ENCODE measurements around the gene MAP3K4. TPM values are rescaled to one million over a fixed set of nuclear protein-coding genes. Genes with fewer than 3 reads are reported as not detected.

The MAP3K4 gene, protein sequence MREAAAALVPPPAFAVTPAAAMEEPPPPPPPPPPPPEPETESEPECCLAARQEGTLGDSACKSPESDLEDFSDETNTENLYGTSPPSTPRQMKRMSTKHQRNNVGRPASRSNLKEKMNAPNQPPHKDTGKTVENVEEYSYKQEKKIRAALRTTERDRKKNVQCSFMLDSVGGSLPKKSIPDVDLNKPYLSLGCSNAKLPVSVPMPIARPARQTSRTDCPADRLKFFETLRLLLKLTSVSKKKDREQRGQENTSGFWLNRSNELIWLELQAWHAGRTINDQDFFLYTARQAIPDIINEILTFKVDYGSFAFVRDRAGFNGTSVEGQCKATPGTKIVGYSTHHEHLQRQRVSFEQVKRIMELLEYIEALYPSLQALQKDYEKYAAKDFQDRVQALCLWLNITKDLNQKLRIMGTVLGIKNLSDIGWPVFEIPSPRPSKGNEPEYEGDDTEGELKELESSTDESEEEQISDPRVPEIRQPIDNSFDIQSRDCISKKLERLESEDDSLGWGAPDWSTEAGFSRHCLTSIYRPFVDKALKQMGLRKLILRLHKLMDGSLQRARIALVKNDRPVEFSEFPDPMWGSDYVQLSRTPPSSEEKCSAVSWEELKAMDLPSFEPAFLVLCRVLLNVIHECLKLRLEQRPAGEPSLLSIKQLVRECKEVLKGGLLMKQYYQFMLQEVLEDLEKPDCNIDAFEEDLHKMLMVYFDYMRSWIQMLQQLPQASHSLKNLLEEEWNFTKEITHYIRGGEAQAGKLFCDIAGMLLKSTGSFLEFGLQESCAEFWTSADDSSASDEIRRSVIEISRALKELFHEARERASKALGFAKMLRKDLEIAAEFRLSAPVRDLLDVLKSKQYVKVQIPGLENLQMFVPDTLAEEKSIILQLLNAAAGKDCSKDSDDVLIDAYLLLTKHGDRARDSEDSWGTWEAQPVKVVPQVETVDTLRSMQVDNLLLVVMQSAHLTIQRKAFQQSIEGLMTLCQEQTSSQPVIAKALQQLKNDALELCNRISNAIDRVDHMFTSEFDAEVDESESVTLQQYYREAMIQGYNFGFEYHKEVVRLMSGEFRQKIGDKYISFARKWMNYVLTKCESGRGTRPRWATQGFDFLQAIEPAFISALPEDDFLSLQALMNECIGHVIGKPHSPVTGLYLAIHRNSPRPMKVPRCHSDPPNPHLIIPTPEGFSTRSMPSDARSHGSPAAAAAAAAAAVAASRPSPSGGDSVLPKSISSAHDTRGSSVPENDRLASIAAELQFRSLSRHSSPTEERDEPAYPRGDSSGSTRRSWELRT (N-terminal part only)
- 22.4 and 29.9 TPM in 2 replicates for total RNA-seq (2014; rRNA removed; shearing (Covaris generic); ENCODE audit: low replicate concordance)

DNA sequence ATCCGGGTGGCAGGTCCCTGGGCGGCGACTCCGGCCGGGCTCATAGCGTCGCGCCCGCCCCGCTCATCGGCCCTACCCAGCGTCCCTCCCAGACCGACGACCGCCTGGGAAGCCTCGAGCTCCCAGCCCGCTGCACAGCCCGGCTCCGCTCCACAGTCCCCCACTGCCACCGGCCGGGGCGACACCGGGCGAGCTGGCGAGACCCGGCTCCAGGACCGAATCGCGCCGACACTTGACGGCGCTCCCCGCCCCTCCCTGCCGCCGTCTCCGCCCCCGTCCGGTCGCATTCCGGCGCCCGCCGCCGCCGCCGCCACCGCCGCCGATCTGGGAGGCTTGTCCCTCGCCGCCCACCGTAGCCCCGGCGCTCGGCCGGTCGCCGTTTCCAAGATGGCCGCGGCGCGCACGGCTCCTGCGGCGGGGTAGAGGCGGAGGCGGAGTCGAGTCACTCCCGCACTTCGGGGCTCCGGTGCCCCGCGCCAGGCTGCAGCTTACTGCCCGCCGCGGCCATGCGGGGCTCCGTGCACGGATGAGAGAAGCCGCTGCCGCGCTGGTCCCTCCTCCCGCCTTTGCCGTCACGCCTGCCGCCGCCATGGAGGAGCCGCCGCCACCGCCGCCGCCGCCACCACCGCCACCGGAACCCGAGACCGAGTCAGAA lies at the start of gene MAP3K4:
MAP3K4 (plus strand) TSS at position 364 of the 655 bp plus-strand sequence; CDS start at position 527, 163 bp downstream.
- Histone ChIP-seq H4K20me1 (ENCODE audit: insufficient read depth, low read depth, low read length) (peaks cover 28% of the 10 kb centered on the region), H2AFZ (ENCODE audit: low read length) (peak within 1 kb of the TSS; percentile 100), H3K27ac (ENCODE audit: low read length) (no peak within 1 kb of the TSS), H3K4me3 (ENCODE audit: low read length) (peak within 1 kb of the TSS; percentile 82), H3K27me3 (ENCODE audit: low read length) (no peaks in the 10 kb centered on the region; the same call in 1 of the 2 replicates), H3K4me1 (ENCODE audit: low read length) (peaks cover 15% of the 10 kb centered on the region), H3K9ac (ENCODE audit: low read length) (peak within 1 kb of the TSS; percentile 83), H3K79me2 (ENCODE audit: low read length) (peaks cover 10% of the 10 kb centered on the region), H3K9me3 (ENCODE audit: low read length) (no peaks in the 10 kb centered on the region), H3K36me3 (ENCODE audit: insufficient read depth, low read length) (no peaks in the 10 kb centered on the region), H3K9me2 (replicated peaks; ENCODE audit: insufficient read depth, low read length) (no peaks in the 10 kb centered on the region), H3K4me2 (ENCODE audit: low read depth, low read length, poor library complexity, severe bottlenecking) (peak within 1 kb of the TSS; percentile 92)
- DNase-seq, result peak; percentile 88

DNA sequence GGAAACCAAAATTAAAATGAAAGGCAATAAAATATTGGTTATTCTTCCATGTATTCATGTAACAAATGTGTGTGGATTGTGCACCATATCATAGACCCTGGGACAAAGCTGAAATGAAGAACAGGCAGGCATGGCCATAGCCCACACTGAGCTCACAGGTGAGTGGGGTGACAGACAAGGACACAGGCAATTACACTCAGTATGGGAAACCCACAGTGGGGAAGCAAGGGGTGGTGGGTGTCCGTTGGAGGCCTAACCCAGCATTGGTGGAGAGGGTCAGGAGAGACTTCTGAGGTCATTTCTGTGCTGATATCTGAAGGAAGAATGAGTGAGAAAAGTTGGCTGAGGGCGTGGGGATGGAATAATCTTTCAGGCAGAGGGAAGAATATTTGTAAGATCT lies 47.6 kb upstream of the MAP3K4 start:
- Histone ChIP-seq H2AFZ (ENCODE audit: low read length) (no peak overlapping the region), H3K4me2 (ENCODE audit: low read depth, low read length, poor library complexity, severe bottlenecking) (no peak overlapping the region), H3K9me3 (ENCODE audit: low read length) (no peaks in the 10 kb centered on the region), H3K79me2 (ENCODE audit: low read length) (no peaks in the 10 kb centered on the region), H3K9me2 (replicated peaks; ENCODE audit: insufficient read depth, low read length) (no peaks in the 10 kb centered on the region), H3K4me1 (ENCODE audit: low read length) (no peaks in the 10 kb centered on the region), H3K4me3 (ENCODE audit: low read length) (no peak overlapping the region), H4K20me1 (ENCODE audit: insufficient read depth, low read depth, low read length) (no peaks in the 10 kb centered on the region), H3K36me3 (ENCODE audit: insufficient read depth, low read length) (no peaks in the 10 kb centered on the region), H3K27ac (ENCODE audit: low read length) (no peak overlapping the region), H3K9ac (ENCODE audit: low read length) (no peak overlapping the region), H3K27me3 (ENCODE audit: low read length) (peaks cover 3% of the 10 kb centered on the region; the same call in 1 of the 2 replicates)
- DNase-seq, result no peak

DNA sequence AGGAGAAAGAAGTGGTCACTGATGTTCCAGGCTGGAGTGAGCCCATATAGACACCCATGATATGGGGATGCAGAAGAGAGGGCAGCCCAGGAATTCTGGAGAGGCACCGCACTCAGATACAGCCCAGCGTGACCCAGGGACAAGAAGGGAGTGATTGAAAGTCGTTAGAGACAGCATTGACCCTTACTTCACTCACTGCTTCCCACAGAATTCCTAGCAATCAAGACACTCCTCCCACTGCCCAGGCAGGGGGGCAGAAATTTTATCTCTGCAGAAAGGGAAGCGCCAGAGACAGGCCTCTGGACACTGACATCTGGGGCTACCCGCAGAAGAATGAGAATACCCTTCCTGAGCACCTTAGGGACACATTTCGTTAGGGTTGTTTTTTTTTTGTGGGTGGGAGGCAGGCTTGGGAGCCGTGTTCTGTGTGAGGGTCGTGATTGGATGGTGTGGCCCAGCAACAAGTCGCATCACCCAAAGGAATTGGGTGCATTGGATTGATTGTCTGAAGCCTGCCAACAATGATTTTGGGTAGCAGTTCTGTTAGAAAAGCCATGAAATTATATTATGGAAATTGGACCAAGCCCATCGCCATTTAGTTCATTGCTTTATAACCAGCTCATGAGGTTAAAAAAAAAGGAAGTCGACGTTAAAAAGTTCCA lies 45.9 kb upstream of the MAP3K4 start:
- Histone ChIP-seq H3K9ac (ENCODE audit: low read length) (no peak overlapping the region), H3K27me3 (ENCODE audit: low read length) (peaks cover 3% of the 10 kb centered on the region; the same call in 1 of the 2 replicates), H3K4me1 (ENCODE audit: low read length) (no peaks in the 10 kb centered on the region), H3K36me3 (ENCODE audit: insufficient read depth, low read length) (no peaks in the 10 kb centered on the region), H3K4me2 (ENCODE audit: low read depth, low read length, poor library complexity, severe bottlenecking) (no peak overlapping the region), H2AFZ (ENCODE audit: low read length) (no peak overlapping the region), H3K79me2 (ENCODE audit: low read length) (no peaks in the 10 kb centered on the region), H3K9me2 (replicated peaks; ENCODE audit: insufficient read depth, low read length) (no peaks in the 10 kb centered on the region), H4K20me1 (ENCODE audit: insufficient read depth, low read depth, low read length) (no peaks in the 10 kb centered on the region), H3K4me3 (ENCODE audit: low read length) (no peak overlapping the region), H3K9me3 (ENCODE audit: low read length) (no peaks in the 10 kb centered on the region), H3K27ac (ENCODE audit: low read length) (no peak overlapping the region)
- no peak for DNase-seq

DNA sequence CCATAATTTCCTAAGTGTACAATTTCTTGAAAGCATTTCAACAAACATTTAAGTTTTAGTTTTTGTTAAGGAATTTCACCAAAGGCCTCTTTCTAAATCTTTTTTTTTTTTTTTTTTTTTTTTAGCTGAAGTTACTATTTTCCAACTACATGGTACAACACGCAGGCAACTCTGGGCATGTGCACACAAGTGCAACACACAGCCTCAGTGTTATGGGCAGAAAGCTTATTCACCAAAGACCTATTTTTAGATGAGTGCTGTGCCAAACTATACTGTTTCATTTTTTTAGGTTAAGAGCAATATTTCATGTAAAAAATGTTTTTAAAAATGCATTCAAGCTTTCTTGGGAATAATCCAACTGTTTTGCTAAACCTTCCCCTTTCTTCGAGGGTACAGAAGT lies 42.0 kb upstream of the MAP3K4 start:
- Histone ChIP-seq H3K27ac (ENCODE audit: low read length) (no peak overlapping the region), H4K20me1 (ENCODE audit: insufficient read depth, low read depth, low read length) (no peaks in the 10 kb centered on the region), H3K9me2 (replicated peaks; ENCODE audit: insufficient read depth, low read length) (no peaks in the 10 kb centered on the region), H3K4me3 (ENCODE audit: low read length) (no peak overlapping the region), H3K4me1 (ENCODE audit: low read length) (no peaks in the 10 kb centered on the region), H3K4me2 (ENCODE audit: low read depth, low read length, poor library complexity, severe bottlenecking) (no peak overlapping the region), H3K27me3 (ENCODE audit: low read length) (no peaks in the 10 kb centered on the region), H3K9ac (ENCODE audit: low read length) (no peak overlapping the region), H3K79me2 (ENCODE audit: low read length) (no peaks in the 10 kb centered on the region), H3K9me3 (ENCODE audit: low read length) (no peaks in the 10 kb centered on the region), H2AFZ (ENCODE audit: low read length) (no peak overlapping the region), H3K36me3 (ENCODE audit: insufficient read depth, low read length) (no peaks in the 10 kb centered on the region)
- DNase-seq, result no peak

DNA sequence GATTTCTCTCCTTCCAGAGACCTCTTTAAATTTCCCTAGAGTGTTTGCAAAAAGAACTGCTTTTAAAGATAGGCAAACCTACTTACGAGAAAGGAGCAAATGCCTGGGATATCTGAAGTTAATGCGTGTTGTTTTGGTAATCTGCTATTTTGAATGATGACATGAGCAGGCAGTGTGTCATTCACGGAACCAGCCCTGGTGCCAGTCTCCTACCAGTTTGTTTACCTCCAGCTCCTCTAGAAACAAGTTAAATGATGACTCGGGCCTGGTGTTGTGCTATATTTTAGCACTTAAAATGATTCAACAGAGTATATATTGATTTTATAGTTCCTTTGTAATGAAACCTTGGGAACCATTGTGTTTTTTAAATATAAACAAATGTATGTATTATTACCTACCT lies 41.1 kb upstream of the MAP3K4 start:
- H3K4me1 ChIP-seq (ENCODE audit: low read length), result no peaks in the 10 kb centered on the region
- H3K9me3 ChIP-seq (ENCODE audit: low read length), result no peaks in the 10 kb centered on the region
- no peaks in the 10 kb centered on the region for H4K20me1 ChIP-seq (ENCODE audit: insufficient read depth, low read depth, low read length)
- H3K4me2 ChIP-seq (ENCODE audit: low read depth, low read length, poor library complexity, severe bottlenecking), result no peak overlapping the region
- H3K36me3 ChIP-seq (ENCODE audit: insufficient read depth, low read length), result no peaks in the 10 kb centered on the region
- no peak overlapping the region for H3K27ac ChIP-seq (ENCODE audit: low read length)
- no peaks in the 10 kb centered on the region for H3K27me3 ChIP-seq (ENCODE audit: low read length)
- no peak for DNase-seq
- no peak overlapping the region for H3K4me3 ChIP-seq (ENCODE audit: low read length)
- H2AFZ ChIP-seq (ENCODE audit: low read length), result no peak overlapping the region
- no peak overlapping the region for H3K9ac ChIP-seq (ENCODE audit: low read length)
- no peaks in the 10 kb centered on the region for H3K9me2 ChIP-seq (replicated peaks; ENCODE audit: insufficient read depth, low read length)
- no peaks in the 10 kb centered on the region for H3K79me2 ChIP-seq (ENCODE audit: low read length)

DNA sequence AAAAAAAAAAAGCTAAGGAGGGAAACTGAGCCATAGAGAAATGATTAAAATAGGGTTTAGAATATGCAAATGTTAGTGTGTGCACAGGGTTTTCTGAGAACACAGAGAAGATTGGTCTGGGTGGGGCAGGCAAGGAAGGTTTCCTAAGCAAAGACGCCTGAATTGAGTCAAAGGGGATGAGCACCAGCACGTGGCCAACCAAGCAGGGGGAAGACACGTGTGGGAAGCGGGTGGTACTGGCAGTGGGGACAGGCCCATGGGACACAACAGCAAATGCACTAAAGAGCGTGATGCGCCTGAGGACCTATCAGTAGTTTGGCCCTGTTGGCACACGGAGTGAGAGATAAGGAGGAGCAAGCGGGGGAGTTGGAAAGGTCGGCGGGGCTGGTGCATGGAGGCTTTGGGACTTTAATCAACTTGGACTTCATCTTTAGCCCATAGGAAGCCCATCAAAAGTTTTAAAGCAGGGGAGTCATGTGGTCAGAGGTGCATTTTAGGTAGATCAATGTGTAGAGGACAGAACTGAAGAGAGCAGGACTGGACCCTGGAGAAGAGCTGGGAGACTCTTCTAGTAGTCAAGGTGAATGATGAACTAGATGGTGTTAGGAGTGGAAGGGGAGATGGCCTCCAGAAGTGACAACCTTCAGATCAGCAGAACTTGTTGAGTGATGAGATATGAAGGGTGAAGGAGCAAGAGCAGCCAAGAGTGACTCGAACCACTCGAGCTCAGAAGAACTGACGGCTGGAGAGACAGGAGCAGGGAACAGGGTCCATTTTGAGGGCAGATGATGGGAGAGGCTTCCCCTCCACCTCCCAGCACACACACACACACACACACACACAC lies 40.2 kb upstream of the MAP3K4 start:
- no peaks in the 10 kb centered on the region for H3K9me3 ChIP-seq (ENCODE audit: low read length)
- no peaks in the 10 kb centered on the region for H4K20me1 ChIP-seq (ENCODE audit: insufficient read depth, low read depth, low read length)
- H3K4me2 ChIP-seq (ENCODE audit: low read depth, low read length, poor library complexity, severe bottlenecking), result no peak overlapping the region
- H3K4me1 ChIP-seq (ENCODE audit: low read length), result no peaks in the 10 kb centered on the region
- H3K9me2 ChIP-seq (replicated peaks; ENCODE audit: insufficient read depth, low read length), result no peaks in the 10 kb centered on the region
- no peak overlapping the region for H3K4me3 ChIP-seq (ENCODE audit: low read length)
- no peaks in the 10 kb centered on the region for H3K36me3 ChIP-seq (ENCODE audit: insufficient read depth, low read length)
- DNase-seq, result no peak
- no peak overlapping the region for H3K27ac ChIP-seq (ENCODE audit: low read length)
- no peak overlapping the region for H3K9ac ChIP-seq (ENCODE audit: low read length)
- no peak overlapping the region for H2AFZ ChIP-seq (ENCODE audit: low read length)
- H3K79me2 ChIP-seq (ENCODE audit: low read length), result no peaks in the 10 kb centered on the region
- H3K27me3 ChIP-seq (ENCODE audit: low read length), result no peaks in the 10 kb centered on the region
